Measurements from ENCODE around the gene WASF3. TPM values are rescaled to one million over a fixed set of nuclear protein-coding genes. Genes with fewer than 3 reads are reported as not detected.

The WASF3 gene
- total and polyA plus RNA-seq, 4 donors, result 0.82 to 4.9 (median 2.3) TPM

DNA sequence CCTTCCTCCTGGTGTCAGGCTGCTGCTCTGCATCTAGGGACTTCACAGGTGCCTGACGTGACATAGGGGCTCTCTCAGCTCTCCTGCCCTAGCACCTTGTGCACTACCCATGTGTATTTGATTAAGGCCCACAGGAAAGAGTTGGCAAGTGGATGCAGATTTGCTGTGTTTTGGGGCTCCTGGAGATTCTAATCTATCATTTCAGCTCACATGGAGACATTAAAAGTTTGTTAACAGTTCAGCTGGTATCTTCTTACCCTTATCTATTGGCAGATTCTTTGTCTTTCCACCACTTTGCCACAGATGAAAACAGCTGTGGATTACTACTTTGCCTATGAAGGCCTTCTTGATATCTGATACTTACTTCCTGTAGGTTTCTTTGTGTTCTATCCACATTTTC lies 41.9 kb downstream of the WASF3 start:
- Histone ChIP-seq H3K4me1 (ENCODE audit: control insufficient read depth in 4 of 4, insufficient read depth in 4 of 4, low read length in 3 of 4) (peaks cover 0 to 10% (median 5%) of the 10 kb centered on the region in 4 donors), H3K27ac (ENCODE audit: low read depth in 1 of 2, low read length in 2 of 2) (no peak overlapping the region), H3K9ac (ENCODE audit: low read depth in 1 of 2, low read length in 2 of 2) (no peak overlapping the region), H3K36me3 (ENCODE audit: control insufficient read depth in 4 of 4, insufficient read depth in 3 of 4, low read depth in 1 of 4, low read length in 3 of 4) (no peaks in the 10 kb centered on the region), H3K27me3 (ENCODE audit: control insufficient read depth in 4 of 4, insufficient read depth in 4 of 4, low read length in 3 of 4) (no peaks in the 10 kb centered on the region), H3K4me3 (ENCODE audit: low read depth in 1 of 3, low read length in 3 of 3) (no peak overlapping the region), H3K9me3 (ENCODE audit: control insufficient read depth in 4 of 4, low read length in 3 of 4) (peaks cover 0 to 3% (median 0%) of the 10 kb centered on the region in 4 donors)
- WGBS, result 90% methylated on average over 1 of the region's 1 CpG
- no peak for TF ChIP-seq ATF3 (IDR thresholded peaks at IDR 0.05)
- TF ChIP-seq FOXA2 (IDR thresholded peaks at IDR 0.05), result no peak
- no peak for TF ChIP-seq JUND (IDR thresholded peaks at IDR 0.05)
- no peak for TF ChIP-seq HNF4A (conservative IDR thresholded peaks at IDR 0.05)
- TF ChIP-seq RAD21 (IDR thresholded peaks at IDR 0.05), result no peak
- TF ChIP-seq HNF4G (IDR thresholded peaks at IDR 0.05), result no peak
- TF ChIP-seq, protein P1, sequence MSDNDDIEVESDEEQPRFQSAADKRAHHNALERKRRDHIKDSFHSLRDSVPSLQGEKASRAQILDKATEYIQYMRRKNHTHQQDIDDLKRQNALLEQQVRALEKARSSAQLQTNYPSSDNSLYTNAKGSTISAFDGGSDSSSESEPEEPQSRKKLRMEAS (IDR thresholded peaks at IDR 0.05), result no peak
- no peak for TF ChIP-seq EGR1 (IDR thresholded peaks at IDR 0.05; ENCODE audit: low read depth in 2 of 2)
- no peak for TF ChIP-seq NR2F2 (IDR thresholded peaks at IDR 0.05)
- TF ChIP-seq GABPA (IDR thresholded peaks at IDR 0.05 in 1 of 2, conservative IDR thresholded peaks at IDR 0.05 in 1 of 2), result no peak
- no peak for TF ChIP-seq SP1 (IDR thresholded peaks at IDR 0.05)
- TF ChIP-seq FOXA1 (IDR thresholded peaks at IDR 0.05), result no peak
- TF ChIP-seq TAF1 (conservative IDR thresholded peaks at IDR 0.05), result no peak
- TF ChIP-seq RXRA (IDR thresholded peaks at IDR 0.05), result no peak
- TF ChIP-seq, protein P2, sequence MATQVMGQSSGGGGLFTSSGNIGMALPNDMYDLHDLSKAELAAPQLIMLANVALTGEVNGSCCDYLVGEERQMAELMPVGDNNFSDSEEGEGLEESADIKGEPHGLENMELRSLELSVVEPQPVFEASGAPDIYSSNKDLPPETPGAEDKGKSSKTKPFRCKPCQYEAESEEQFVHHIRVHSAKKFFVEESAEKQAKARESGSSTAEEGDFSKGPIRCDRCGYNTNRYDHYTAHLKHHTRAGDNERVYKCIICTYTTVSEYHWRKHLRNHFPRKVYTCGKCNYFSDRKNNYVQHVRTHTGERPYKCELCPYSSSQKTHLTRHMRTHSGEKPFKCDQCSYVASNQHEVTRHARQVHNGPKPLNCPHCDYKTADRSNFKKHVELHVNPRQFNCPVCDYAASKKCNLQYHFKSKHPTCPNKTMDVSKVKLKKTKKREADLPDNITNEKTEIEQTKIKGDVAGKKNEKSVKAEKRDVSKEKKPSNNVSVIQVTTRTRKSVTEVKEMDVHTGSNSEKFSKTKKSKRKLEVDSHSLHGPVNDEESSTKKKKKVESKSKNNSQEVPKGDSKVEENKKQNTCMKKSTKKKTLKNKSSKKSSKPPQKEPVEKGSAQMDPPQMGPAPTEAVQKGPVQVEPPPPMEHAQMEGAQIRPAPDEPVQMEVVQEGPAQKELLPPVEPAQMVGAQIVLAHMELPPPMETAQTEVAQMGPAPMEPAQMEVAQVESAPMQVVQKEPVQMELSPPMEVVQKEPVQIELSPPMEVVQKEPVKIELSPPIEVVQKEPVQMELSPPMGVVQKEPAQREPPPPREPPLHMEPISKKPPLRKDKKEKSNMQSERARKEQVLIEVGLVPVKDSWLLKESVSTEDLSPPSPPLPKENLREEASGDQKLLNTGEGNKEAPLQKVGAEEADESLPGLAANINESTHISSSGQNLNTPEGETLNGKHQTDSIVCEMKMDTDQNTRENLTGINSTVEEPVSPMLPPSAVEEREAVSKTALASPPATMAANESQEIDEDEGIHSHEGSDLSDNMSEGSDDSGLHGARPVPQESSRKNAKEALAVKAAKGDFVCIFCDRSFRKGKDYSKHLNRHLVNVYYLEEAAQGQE (IDR thresholded peaks at IDR 0.05), result no peak
- TF ChIP-seq CTCF (IDR thresholded peaks at IDR 0.05; ENCODE audit: low read depth, low read length, missing input control), result no peak
- TF ChIP-seq ZBTB33 (IDR thresholded peaks at IDR 0.05), result no peak
- no peak for TF ChIP-seq YY1 (IDR thresholded peaks at IDR 0.05)
- DNase-seq (ENCODE audit: low spot score), result no peak
